Suprapubic skin (tissue), 4 donors: ENCODE measurements around the gene IL33. TPM values are rescaled to one million over a fixed set of nuclear protein-coding genes. Genes with fewer than 3 reads are reported as not detected.

Experiments used
- DNase-seq, 2 donors: peaks; one replicate each; pipeline ENCODE4 v3.0.0-alpha.2; 2019; ENCODE audit warnings: low spot score in 2 of 2
- H3K27ac ChIP-seq: fragments of 200-600 bp; sonication (generic); one replicate; pipeline ENCODE4 v1.5.1; 2019
- H3K27me3 ChIP-seq: fragments of 200-600 bp; sonication (generic); one replicate; pipeline ENCODE4 v1.5.1; 2019
- H3K36me3 ChIP-seq: fragments of 200-600 bp; sonication (generic); one replicate; pipeline ENCODE4 v1.5.1; 2019
- H3K4me1 ChIP-seq: fragments of 200-600 bp; sonication (generic); one replicate; pipeline ENCODE4 v1.5.1; 2019
- H3K4me3 ChIP-seq: fragments of 200-600 bp; sonication (generic); one replicate; pipeline ENCODE4 v1.5.1; 2019; ENCODE audit warnings: mild to moderate bottlenecking
- H3K9me3 ChIP-seq: fragments of 200-600 bp; sonication (generic); one replicate; pipeline ENCODE4 v1.5.1; 2019
- CTCF ChIP-seq, 2 donors: fragments of 200-600 bp in 1 of 2; fragments of 450-650 bp in 1 of 2; sonication (generic) in 1 of 2; IDR thresholded peaks; one replicate each; pipeline ENCODE4 v1.5.1; 2016 to 2019; ENCODE audit warnings: antibody characterized with exemption in 2 of 2, mild to moderate bottlenecking in 1 of 2, moderate library complexity in 1 of 2
- EP300 ChIP-seq: sonication (generic); formaldehyde crosslinking; IDR thresholded peaks from one replicate; pipeline ENCODE4 v1.6.1; 2017; ENCODE audit warnings: antibody characterized with exemption
- POLR2A ChIP-seq, 2 donors: fragments of 450-650 bp; IDR thresholded peaks; one replicate each; pipeline ENCODE4 v1.6.1; 2017; ENCODE audit warnings: antibody characterized with exemption in 2 of 2, mild to moderate bottlenecking in 2 of 2, moderate library complexity in 2 of 2
- POLR2AphosphoS5 ChIP-seq, 3 donors: sonication (generic); formaldehyde crosslinking; IDR thresholded peaks; one replicate each; pipeline ENCODE4 v1.6.1; 2017; ENCODE audit warnings: antibody characterized with exemption in 3 of 3
- WGBS: methylation state at CpG from one replicate; pipeline ENCODE4 v1.1.5; 2018; 5-methylcytosine and 5-hydroxymethylcytosine counted together
- total RNA-seq, 4 donors: library from RNA; depleted of rRNA; stranded (reverse); fragments of >200 nt; gene quantifications; one replicate each; pipeline ENCODE4 v1.1.0, GENCODE V29; 2016

The IL33 gene
- total RNA-seq, 4 donors from 2014 or later = 11.3 to 37.3 (median 25.6) TPM

- no peak for DNase-seq
- H3K4me1 ChIP-seq = no peaks in the 10 kb centered on the region
- peaks cover 3% of the 10 kb centered on the region for H3K27me3 ChIP-seq
- WGBS = 88% methylated on average over 2 of the region's 2 CpGs
- no peak overlapping the region for H3K27ac ChIP-seq
- TF ChIP-seq POLR2A (IDR thresholded peaks at IDR 0.05) (no peak), CTCF (IDR thresholded peaks at IDR 0.05) (no peak), POLR2AphosphoS5 (IDR thresholded peaks at IDR 0.05) (no peak), EP300 (no peak)
- H3K36me3 ChIP-seq = no peaks in the 10 kb centered on the region
- H3K9me3 ChIP-seq = no peaks in the 10 kb centered on the region
- H3K4me3 ChIP-seq = no peak overlapping the region
These were observed 14.8 kb upstream of the IL33 start for GRCh38 chr9:6200761-6201160.

GRCh38 chr9:6209966-6210365 lies 5.6 kb upstream of the IL33 start:
- WGBS = 76% methylated on average over 2 of the region's 2 CpGs
- no peak for DNase-seq
- no peak overlapping the region for H3K4me3 ChIP-seq

GRCh38 chr9:6212722-6213375 lies 2.8 kb upstream of the IL33 start:
- DNase-seq = no peak
- Histone ChIP-seq H3K4me1 (peaks cover 20% of the 10 kb centered on the region), H3K27me3 (no peaks in the 10 kb centered on the region), H3K4me3 (no peak overlapping the region), H3K36me3 (no peaks in the 10 kb centered on the region), H3K9me3 (peaks cover 14% of the 10 kb centered on the region), H3K27ac (no peak overlapping the region)
- TF ChIP-seq EP300 (no peak), POLR2AphosphoS5 (IDR thresholded peaks at IDR 0.05) (no peak)
- WGBS = 91% methylated on average over 3 of the region's 3 CpGs

More at GRCh38 chr9:6209966-6210365, 5.6 kb upstream of the IL33 start:
- H3K27me3 ChIP-seq = no peaks in the 10 kb centered on the region
- no peak for TF ChIP-seq EP300
- no peak for TF ChIP-seq CTCF (IDR thresholded peaks at IDR 0.05)
- TF ChIP-seq POLR2A (IDR thresholded peaks at IDR 0.05) = no peak
- no peak for TF ChIP-seq POLR2AphosphoS5 (IDR thresholded peaks at IDR 0.05)
- no peak overlapping the region for H3K27ac ChIP-seq
- H3K9me3 ChIP-seq = peaks cover 14% of the 10 kb centered on the region
- H3K36me3 ChIP-seq = no peaks in the 10 kb centered on the region
- peaks cover 3% of the 10 kb centered on the region for H3K4me1 ChIP-seq

GRCh38 chr9:6214434-6214833 lies 1.2 kb upstream of the IL33 start:
- no peak for TF ChIP-seq CTCF (IDR thresholded peaks at IDR 0.05)
- TF ChIP-seq POLR2AphosphoS5 (IDR thresholded peaks at IDR 0.05) = no peak
- TF ChIP-seq POLR2A (IDR thresholded peaks at IDR 0.05) = no peak
- TF ChIP-seq EP300 = no peak
- H3K4me1 ChIP-seq = peaks cover 24% of the 10 kb centered on the region

GRCh38 chr9:6214903-6215302 lies 704 bp upstream of the IL33 start:
- WGBS = 32% methylated on average over 2 of the region's 2 CpGs
- Histone ChIP-seq H3K4me3 (no peak overlapping the region), H3K27ac (peak overlapping the region; percentile 53), H3K36me3 (no peaks in the 10 kb centered on the region), H3K9me3 (no peaks in the 10 kb centered on the region), H3K4me1 (peaks cover 24% of the 10 kb centered on the region), H3K27me3 (no peaks in the 10 kb centered on the region)
- no peak for DNase-seq
- TF ChIP-seq CTCF (IDR thresholded peaks at IDR 0.05) (no peak), POLR2AphosphoS5 (IDR thresholded peaks at IDR 0.05) (no peak), EP300 (no peak), POLR2A (IDR thresholded peaks at IDR 0.05) (no peak)

More at GRCh38 chr9:6214434-6214833, 1.2 kb upstream of the IL33 start:
- 29% methylated on average over 1 of the region's 1 CpG for WGBS
- Histone ChIP-seq H3K4me3 (no peak overlapping the region), H3K36me3 (no peaks in the 10 kb centered on the region), H3K27me3 (no peaks in the 10 kb centered on the region), H3K9me3 (peaks cover 2% of the 10 kb centered on the region), H3K27ac (no peak overlapping the region)
- no peak for DNase-seq
